Chondrocyte (in vitro differentiated cells): ENCODE results near the gene GAN. TPM values are rescaled to one million over a fixed set of nuclear protein-coding genes. Genes with fewer than 3 reads are reported as not detected.
"Not testable (repeated sequence)": the region's sequence is repeated elsewhere in the genome, so short reads cannot be mapped to it uniquely, and the experiment has no call there.

Experiments
- DNase-seq: peaks from one replicate; pipeline ENCODE4 v3.0.0; 2021; ENCODE audit warnings: mixed read lengths, low spot score
- H3K27ac Mint-ChIP-seq: one replicate; pipeline ENCODE4 v1.8.0; 2021; ENCODE audit warnings: mild to moderate bottlenecking, moderate library complexity, mixed read lengths; ENCODE audit not compliant: unreplicated experiment
- H3K27me3 Mint-ChIP-seq: 2 replicates; pipeline ENCODE4 v1.8.0; 2021; ENCODE audit warnings: low read depth, mixed read lengths
- H3K36me3 Mint-ChIP-seq: 2 replicates; pipeline ENCODE4 v1.8.0; 2021; ENCODE audit warnings: low read depth, mixed read lengths
- H3K4me1 Mint-ChIP-seq: 2 replicates; pipeline ENCODE4 v1.8.0; 2021; ENCODE audit warnings: low read depth, mild to moderate bottlenecking, mixed read lengths
- H3K4me3 Mint-ChIP-seq: one replicate; pipeline ENCODE4 v1.8.0; 2021; ENCODE audit warnings: mild to moderate bottlenecking, moderate library complexity, mixed read lengths; ENCODE audit not compliant: unreplicated experiment
- H3K9me3 Mint-ChIP-seq: 2 replicates; pipeline ENCODE4 v1.8.0; 2021; ENCODE audit warnings: low read depth, mixed read lengths
- CTCF ChIP-seq: fragments of 200-600 bp; sonication (generic); IDR thresholded peaks from 2 replicates; pipeline ENCODE4 v1.5.0; 2021; ENCODE audit warnings: antibody characterized with exemption, mild to moderate bottlenecking, moderate library complexity
- total RNA-seq: library from RNA; stranded (reverse); gene quantifications from 3 replicates; pipeline ENCODE4 v1.2.1, GENCODE V29; 2021

GAN gene
- total RNA-seq, 1 donor from 2014 or later: 18.0 TPM

DNA sequence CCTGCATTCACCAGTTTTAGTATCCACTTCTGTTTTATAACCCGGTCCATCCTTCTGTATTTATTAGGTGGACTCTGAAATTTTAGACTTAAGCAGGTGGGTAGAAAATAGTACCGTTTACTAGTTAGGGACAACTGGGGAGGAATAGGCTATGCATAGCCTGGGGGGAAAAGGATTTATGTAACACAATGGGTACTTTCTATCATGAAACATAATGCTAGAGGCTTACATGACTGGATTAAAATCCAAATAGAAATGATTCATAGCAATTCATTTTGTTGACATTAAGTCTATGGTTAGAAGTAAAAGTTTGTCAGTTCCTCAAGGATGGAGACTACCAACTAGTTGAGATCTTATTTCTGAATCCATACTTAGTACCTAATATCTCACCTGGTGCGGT is 18.6 kb downstream of the GAN start:
- no peak for DNase-seq
- Mint-ChIP-seq H3K27ac (no peak overlapping the region), H3K4me1 (peaks cover 12% of the 10 kb centered on the region), H3K9me3 (no peaks in the 10 kb centered on the region), H3K27me3 (no peaks in the 10 kb centered on the region), H3K4me3 (no peak overlapping the region), H3K36me3 (no peaks in the 10 kb centered on the region)
- TF ChIP-seq CTCF: no peak

GRCh38 chr16:81335669-81336068 is 20.9 kb downstream of the GAN start:
- Mint-ChIP-seq H3K9me3 (peaks cover 5% of the 10 kb centered on the region), H3K36me3 (no peaks in the 10 kb centered on the region), H3K27me3 (no peaks in the 10 kb centered on the region), H3K4me3 (no peak overlapping the region), H3K27ac (no peak overlapping the region), H3K4me1 (no peaks in the 10 kb centered on the region)
- no peak for DNase-seq
- no peak for TF ChIP-seq CTCF

GRCh38 chr16:81337097-81337496 is 22.3 kb downstream of the GAN start:
- Mint-ChIP-seq H3K36me3 (peaks cover 2% of the 10 kb centered on the region), H3K27me3 (no peaks in the 10 kb centered on the region), H3K4me1 (no peaks in the 10 kb centered on the region), H3K27ac (no peak overlapping the region), H3K4me3 (no peak overlapping the region), H3K9me3 (peaks cover 10% of the 10 kb centered on the region)
- no peak for TF ChIP-seq CTCF
- DNase-seq: no peak

- H3K27ac Mint-ChIP-seq: not testable (repeated sequence)
Measured at GRCh38 chr16:81345172-81345571, 30.4 kb downstream of the GAN start.

DNA sequence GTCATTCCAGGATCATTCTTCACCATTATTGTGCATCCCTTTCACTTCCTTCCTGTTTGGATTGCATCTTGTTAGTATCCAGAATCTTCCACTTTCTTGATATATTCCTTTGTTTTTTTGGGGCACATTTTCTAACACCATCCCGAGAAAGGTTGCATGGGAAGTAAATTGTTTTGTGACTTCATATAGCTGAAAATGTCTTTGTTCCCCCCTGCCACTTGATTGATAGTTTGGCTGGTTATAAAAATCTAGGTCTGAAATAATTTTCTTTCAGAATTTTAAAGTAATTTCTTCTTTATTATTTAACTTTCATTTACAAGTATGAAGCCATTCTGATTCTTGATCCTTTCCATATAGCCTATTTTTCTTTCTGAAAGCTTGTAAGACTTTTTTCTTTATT is 32.7 kb downstream of the GAN start:
- Mint-ChIP-seq H3K36me3 (peaks cover 20% of the 10 kb centered on the region), H3K4me3 (no peak overlapping the region)

More at GRCh38 chr16:81345172-81345571, 30.4 kb downstream of the GAN start:
- not testable (repeated sequence) for H3K4me3 Mint-ChIP-seq, DNase-seq, H3K27me3 Mint-ChIP-seq, H3K4me1 Mint-ChIP-seq
- H3K36me3 Mint-ChIP-seq: peaks cover 22% of the 10 kb centered on the region
- peaks cover 59% of the 10 kb centered on the region for H3K9me3 Mint-ChIP-seq

More for the DNA sequence above, 32.7 kb downstream of the GAN start:
- DNase-seq: no peak
- TF ChIP-seq CTCF: no peak
- Mint-ChIP-seq H3K9me3 (peaks cover 51% of the 10 kb centered on the region), H3K27ac (no peak overlapping the region), H3K4me1 (peaks cover 8% of the 10 kb centered on the region), H3K27me3 (no peaks in the 10 kb centered on the region)
